ENCODE data around the gene RAPGEF6. TPM values are rescaled to one million over a fixed set of nuclear protein-coding genes. Genes with fewer than 3 reads are reported as not detected.
"Not testable (repeated sequence)": the region's sequence is repeated elsewhere in the genome, so short reads cannot be mapped to it uniquely, and the experiment has no call there.

Gene RAPGEF6
- polyA plus RNA-seq, 3 donors: 12.6 to 16.7 (median 16.7) TPM

GRCh38 chr5:131505237-131505908 is 129.7 kb downstream of the RAPGEF6 start:
- DNase-seq: no peak

GRCh38 chr5:131496400-131496713 is 138.7 kb downstream of the RAPGEF6 start:
- no peak for DNase-seq

DNA sequence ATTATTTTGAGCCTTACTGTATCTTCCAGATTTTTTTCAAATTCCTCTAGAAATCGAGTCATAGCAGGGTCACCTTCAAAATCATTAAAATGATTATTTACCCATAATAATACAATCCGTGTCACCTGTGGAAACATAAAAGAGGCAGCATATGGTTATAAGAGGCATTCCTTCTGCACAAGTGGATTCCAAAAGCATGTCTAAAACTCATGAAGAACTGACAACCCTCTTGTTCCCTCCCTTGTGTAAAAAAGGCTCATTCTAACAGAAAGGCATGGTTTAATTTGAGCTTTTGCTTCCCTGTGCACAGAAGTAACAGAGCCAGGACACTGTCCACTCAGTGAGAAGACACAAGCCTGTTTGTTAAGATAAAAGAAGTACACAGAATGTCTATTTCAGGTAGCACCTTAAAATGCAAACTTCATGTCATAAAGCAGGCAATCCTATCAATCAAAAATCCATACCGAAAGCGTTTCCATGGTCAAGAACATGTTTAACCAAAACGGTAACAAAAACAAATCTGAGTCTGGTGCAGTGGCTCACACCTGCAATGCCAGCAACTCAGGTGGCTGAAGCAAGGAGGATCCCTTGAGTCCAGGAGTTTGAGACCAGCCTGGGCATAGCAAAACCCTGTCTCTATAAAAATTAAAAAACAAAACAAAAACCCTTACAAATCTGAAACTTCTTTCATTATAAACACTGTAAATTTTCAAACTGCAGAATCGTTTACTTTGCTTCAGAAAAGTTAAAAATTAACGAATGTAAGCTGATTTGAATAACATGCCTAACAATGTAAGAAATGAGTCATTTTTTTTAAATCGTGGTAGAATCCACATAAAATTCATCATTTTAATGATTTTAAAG is 139.3 kb downstream of the RAPGEF6 start:
- no peak for DNase-seq

- DNase-seq: no peak
Observed at GRCh38 chr5:131491749-131492148, 143.3 kb downstream of the RAPGEF6 start.

DNA sequence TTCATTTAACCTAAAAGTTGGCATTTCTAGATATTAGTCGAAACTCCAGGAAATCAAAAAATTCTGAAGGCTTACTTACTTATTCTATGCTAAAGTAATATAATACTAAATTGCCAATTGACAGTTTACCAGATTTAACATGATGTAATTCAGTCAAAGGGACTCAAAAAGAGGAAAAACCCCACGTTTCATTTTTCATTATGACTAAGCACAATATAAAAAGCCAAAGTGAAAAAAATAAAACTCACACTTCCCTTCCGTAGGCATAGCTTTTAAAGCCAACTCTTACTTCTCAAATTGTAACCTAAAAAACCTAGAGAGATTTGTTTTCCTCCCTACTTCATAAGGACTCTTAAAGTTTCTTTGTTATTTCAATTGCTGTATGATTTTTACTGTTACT is 146.6 kb downstream of the RAPGEF6 start:
- no peak for DNase-seq

- not testable (repeated sequence) for DNase-seq
Observed at GRCh38 chr5:131487371-131487770, 147.7 kb downstream of the RAPGEF6 start.

GRCh38 chr5:131482617-131483016 is 152.4 kb downstream of the RAPGEF6 start:
- DNase-seq: no peak

- no peak for DNase-seq
Observed at GRCh38 chr5:131481569-131481968, 153.5 kb downstream of the RAPGEF6 start.

GRCh38 chr5:131475541-131475941 is 159.5 kb downstream of the RAPGEF6 start:
- DNase-seq: no peak

DNA sequence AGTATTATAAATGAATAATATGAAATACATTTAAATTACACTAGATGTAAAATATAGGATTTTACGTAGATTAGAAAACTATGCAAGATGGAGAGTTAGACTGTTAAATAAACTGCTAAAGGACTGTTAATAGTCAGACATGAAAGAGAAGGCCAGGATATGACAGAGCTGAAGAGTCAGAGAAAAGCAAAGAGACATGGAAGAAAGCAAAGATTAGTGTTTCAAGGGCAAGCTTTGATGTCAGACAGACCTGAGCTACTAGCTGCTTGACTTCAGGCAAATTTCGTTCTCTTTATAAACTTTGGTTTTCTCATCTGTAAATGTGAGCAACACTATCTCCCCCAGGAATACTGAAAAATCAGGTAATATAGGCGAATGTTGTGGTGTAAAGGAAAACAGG is 161.3 kb downstream of the RAPGEF6 start:
- no peak for DNase-seq

DNA sequence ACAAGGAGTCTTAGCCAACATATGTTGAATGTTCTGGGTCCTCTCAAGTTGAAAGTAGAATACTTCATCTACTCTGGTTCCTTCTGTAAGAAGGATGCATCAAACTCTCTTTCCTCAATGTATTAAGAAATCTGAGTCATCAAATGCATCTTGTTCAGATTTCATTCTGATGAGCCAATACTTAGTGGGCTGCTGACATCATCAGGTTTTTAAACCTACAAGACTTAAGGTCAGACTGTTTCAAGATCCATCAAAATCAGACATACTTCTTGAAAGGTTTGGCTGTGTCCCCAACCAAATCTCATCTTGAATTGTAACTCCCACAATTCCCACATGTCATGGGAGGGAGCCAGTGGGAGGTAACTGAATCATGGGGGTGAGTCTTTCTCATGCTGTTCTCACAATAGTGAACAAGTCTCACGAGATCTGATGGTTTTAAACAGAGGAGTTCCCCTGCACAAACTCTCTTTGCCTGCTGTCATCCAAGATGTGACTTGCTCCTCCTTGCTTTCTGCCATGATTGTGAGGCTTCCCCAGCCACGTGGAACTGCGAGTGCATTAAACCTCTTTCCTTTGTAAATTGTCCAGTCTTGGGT is 168.8 kb downstream of the RAPGEF6 start:
- no peak for DNase-seq

GRCh38 chr5:131463656-131464055 is 171.4 kb downstream of the RAPGEF6 start:
- no peak for DNase-seq

- DNase-seq: no peak
Observed at GRCh38 chr5:131462454-131462853, 172.6 kb downstream of the RAPGEF6 start.

DNA sequence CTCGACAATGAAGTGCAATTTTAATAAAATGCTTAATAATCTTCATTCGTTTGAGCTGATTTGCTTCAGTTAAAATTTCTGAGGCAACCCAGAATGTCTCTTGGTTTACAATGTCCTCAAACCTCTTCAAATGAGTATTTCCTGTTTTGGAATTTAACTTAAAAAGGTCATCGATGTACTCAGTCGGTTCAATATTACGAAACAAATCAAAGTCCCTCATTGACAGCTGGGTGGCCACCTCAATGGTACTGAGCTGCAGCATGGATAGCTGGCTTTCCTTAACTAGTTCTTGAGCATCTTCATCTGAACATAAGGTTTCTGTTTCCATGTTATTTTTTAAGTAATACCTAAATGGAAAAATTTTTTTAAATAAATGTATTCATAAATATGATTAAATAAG is 173.3 kb downstream of the RAPGEF6 start:
- DNase-seq: no peak

- no peak for DNase-seq
Observed at GRCh38 chr5:131460867-131461572, 174.0 kb downstream of the RAPGEF6 start.

- no peak for DNase-seq
Observed at GRCh38 chr5:131460133-131460532, 174.9 kb downstream of the RAPGEF6 start.

DNA sequence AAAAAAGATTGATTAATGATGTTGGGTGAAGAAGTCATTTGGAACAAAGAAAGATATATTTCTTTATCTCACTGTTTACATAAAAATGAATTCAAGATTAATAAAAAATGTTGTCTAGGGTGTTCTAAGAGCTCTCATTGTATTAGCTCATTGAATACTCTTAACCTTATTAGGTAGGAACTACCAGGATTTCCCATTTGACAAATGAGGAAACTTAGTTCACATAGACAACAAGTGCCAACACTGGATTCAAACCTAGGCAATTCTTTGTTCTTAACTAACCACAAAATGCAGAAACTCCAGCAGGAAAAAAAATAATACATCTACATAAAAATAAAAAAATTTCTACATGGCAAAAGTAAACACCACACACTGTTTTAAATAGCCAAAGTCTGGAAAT is 175.8 kb downstream of the RAPGEF6 start:
- no peak for DNase-seq

GRCh38 chr5:131457193-131457592 is 177.8 kb downstream of the RAPGEF6 start:
- DNase-seq: no peak

- DNase-seq: no peak
Observed at GRCh38 chr5:131450941-131451340, 184.1 kb downstream of the RAPGEF6 start.

DNA sequence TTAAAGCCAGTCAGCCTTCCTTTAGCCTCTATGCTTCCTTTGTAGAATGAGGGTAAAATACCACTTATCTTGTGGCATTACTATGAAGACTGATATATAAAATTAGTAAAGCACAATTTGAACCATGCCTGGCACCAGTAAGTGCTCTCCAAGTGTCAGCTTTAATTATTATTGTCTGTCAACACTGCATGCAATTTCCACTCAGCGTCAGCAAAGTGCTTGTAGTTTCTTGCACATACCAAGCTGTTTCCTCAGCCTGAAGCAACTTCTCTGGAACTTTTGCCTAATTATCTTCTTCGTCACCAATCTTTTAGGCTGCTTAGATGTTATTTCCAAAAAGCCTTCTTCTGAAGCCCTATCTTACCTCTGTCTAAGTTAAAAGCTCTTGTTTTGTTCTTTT is 193.8 kb downstream of the RAPGEF6 start:
- DNase-seq: no peak

DNA sequence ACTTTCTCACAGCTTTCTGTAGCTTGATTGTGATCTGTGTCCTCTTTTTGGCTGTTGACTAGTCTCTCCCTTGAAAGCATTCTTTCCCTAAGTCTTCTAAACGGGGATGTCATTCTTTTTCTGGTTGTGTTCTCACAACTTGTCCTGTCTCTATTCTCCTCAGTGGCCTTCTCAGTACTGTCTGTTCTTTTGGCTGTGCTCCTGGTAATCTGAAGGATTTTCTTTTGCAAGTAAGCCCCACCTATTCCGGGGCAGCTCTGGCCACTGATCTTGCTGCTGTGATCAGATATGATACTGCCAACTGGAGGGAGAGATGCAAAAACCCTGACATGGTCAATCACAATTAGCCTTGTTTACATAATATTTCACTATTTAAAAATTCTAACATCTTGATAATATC is 198.9 kb downstream of the RAPGEF6 start:
- no peak for DNase-seq

DNA sequence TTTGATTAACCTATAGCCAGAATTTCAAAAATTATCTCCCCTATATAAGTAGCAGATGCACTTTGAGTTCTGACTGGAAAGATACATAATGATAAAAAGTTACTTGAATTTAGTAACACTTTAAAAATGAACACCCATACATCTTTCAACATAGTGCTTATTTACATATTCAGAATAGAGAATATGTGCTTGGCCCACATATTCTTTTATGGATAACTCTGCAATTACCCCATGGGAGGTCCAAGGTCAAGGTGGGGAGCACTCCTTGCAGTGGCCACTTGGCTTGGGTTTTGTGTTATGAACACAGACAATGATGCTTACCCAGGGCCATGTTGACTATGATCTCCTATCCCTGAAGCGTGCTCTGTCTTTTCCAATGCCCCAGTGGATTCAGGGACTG is 201.9 kb downstream of the RAPGEF6 start:
- DNase-seq: no peak

DNA sequence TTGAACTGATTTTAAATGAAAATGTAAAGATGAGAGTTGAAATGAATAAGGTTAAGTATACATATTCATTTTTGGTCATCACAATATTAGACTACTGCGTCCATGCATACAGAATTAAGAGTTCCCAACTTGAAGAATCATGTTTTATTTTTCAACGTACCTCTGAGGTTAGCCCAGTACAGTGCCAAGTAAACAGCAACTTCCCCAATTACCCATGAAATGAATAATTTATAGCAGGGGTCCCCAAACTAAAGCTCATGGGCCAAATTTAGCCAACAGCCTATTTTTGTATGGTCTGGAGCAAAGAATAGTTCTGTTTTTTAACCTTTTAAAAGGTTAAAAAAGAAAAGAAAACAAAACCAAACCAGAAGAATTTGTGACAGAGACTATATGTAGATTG is 203.2 kb downstream of the RAPGEF6 start:
- no peak for DNase-seq
